HL-60/S4 treated with phorbol 12-myristate 13-acetate at 8.2 ng/mL for 4 days and 3 days (cell line): Measurements from ENCODE around the gene ALDOA.

Experiments used
- in situ Hi-C: fragments of 300-500 bp; cut with MboI; formaldehyde crosslinking; loops from 2 replicates; pipeline ENCODE4 v1.15.0; 2022; ENCODE audit warnings: low sequenced_read_pairs

The ALDOA gene

DNA sequence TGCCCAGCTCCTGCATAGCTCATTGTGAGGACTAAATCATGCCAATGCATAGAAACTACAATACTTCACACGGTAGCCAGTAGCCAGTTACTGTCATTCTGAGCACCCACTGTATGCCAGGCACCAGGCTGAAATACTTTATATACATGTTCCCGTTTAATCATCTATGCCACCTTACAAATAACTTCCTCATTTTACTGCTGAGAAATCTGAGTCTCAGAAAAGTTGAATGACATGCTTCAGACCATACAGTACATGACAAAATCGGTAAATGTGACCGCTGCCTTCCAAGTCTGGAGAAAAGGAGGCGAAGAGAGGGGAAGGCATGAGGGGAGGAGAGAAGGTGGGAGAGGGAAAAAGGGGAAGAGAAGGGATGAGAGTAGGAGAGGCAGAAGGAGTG is 25.3 kb upstream of the ALDOA start:
- in situ Hi-C loops = loop anchor here (25.0 kb wide), 1 partner anchor 353 kb away; the partner anchor contains the start of gene QPRT

DNA sequence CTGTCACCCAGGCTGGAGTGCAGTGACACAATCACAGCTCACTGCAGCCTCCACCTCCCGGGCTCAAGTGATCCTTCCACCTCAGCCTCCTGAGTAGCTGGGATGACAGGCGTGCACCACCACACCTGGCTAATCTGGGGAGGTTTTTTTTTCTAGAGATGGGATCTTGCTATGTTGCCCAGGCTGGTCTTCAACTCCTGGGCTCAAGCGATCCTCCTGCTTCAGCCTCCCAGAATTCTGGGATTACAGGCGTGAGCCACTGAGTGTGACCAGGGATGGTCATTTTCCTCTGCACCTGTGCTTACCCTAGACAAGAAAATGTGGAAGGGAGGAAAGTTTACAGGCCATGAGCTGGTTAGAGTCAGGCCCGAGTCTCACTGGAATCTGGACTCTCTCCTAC is 24.9 kb upstream of the ALDOA start:
- in situ Hi-C loops = loop anchor here (25.0 kb wide), 1 partner anchor 353 kb away; the partner anchor contains the start of gene QPRT

DNA sequence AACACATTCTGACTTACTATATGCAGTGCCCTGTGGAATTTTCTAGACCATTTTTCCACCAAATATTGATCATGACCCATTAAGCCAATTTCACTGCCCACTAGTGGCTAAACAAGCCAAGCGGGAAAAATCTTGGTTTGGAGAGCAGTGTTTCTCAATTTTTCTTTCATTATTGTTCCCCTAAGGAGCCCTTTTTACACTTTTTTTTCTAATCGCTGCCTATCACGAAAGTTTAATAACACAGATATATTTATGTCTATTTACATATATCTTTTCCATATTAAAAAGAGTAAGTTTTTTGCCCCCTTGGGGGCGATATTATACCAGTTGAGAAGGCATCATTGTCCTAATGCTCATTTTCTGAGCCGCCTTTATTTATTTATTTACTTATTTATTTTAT is 23.7 kb upstream of the ALDOA start:
- in situ Hi-C loops = loop anchor here (25.0 kb wide), 1 partner anchor 355 kb away; the partner anchor contains the start of gene QPRT

DNA sequence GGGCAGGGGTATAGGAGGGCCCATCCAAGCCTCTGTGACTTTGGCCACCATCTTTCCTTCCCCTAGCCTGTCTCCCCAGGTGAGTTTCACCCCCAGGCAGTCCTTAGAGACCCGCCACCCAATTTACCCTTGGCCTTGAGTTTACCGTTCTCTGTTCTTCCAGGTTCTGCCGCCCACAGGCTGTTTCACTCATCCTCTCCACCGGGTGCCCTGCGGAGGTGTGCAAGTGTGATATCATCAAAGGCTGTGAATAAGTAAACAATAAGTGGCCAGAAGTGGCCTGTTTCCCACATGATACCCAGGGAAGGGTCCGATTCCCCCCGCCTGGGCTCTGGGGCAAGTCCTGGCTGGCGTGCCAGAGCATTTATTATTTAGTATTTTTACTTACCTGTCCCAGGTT is 19.4 kb upstream of the ALDOA start:
- in situ Hi-C loops = loop anchor here (25.0 kb wide), 1 partner anchor 359 kb away; the partner anchor contains the start of gene QPRT

DNA sequence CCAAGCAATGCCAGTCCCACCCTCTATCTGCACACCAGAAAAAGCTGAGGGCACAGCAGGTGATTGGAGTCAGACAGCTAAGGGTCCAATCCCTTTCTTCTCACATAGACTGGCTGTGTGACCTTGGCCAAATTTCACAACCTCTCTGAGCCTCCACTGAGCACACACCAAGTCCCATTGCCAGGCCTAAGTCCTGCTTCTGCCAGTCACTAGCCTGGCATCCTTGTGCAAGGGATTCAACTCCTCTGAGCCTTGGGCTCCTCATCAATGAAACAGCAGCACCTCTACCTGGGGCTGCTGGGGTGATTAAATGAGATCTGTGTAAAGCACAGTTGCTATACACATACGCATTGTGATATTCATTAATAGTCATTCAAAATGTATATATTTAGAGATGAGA is 19.0 kb upstream of the ALDOA start:
- in situ Hi-C loops = loop anchor here (25.0 kb wide), 1 partner anchor 359 kb away; the partner anchor contains the start of gene QPRT

DNA sequence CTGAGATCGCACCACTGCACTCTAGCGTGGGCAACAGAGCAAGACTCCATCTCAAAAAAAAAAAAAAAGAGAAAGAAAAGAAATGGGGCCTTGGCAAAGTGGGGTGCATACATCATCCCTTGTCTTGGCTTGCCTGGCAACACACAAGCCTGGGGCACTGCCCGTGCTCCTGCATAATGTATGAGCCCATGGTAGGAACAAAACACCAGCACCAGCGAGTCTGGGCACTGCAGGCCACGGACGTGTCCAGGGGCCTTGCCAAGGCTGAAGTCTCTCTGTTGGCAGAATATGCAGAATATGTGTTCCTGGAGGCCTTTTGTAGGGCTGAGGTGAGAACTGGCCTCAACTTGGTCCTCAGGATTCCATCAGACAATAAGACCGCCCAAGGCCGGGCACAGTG is 15.7 kb upstream of the ALDOA start:
- in situ Hi-C loops = loop anchor here (25.0 kb wide), 1 partner anchor 363 kb away; the partner anchor contains the start of gene QPRT

DNA sequence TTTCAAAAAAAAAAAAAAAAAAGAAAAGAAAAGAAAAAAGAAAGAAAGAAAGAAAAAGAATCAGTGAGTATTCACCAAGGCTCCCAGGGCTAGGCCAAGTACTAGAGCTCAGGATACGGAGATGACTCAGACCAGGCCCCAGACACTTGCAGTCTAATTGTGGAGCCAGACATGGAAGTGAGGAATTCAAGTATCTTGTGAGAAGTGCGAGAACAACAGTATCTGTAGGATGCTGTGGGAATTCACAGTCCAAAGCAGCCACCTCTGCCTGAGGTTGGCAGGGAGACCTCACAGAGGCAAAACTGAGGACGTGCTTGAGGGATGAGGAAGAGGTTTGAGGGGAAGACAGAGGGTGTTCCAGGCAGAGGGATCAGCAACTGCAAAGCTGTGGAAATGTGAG is 14.0 kb upstream of the ALDOA start:
- in situ Hi-C loops = no loop called here

DNA sequence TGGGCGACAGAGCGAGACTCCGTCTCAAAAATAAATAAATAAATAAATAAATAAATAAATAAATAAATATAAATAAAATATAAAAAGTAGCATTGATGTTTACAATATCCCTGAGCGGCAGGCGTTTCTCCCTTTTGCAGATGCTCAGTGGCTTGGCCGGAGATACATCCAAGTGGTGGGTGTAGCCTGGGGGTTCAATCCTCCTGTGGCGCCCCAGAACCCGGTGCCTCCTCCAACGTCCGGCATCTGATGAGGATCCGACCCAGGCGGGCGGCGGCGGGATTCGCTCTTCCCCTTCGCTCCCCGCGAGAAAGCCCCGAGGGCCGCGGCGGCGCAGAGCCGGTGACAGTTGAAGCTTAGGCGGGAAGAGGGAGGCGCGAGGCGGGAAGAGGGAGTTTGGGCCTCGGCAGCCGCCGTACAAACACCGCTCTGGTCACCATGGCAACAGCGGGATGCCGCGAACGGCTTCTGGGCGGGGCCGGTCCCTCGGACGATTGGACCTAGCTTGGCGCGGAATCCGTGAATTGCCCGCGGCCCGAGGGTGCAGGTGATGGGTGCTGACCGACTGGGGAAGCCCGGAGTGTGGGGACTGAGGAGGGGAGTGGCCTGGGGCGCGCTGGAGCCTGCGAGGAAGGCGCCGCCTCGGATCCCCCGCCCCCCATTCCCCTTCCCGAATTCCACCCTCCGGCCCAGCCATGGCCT is 12.7 kb upstream of the ALDOA start:
- in situ Hi-C loops = no loop called here

DNA sequence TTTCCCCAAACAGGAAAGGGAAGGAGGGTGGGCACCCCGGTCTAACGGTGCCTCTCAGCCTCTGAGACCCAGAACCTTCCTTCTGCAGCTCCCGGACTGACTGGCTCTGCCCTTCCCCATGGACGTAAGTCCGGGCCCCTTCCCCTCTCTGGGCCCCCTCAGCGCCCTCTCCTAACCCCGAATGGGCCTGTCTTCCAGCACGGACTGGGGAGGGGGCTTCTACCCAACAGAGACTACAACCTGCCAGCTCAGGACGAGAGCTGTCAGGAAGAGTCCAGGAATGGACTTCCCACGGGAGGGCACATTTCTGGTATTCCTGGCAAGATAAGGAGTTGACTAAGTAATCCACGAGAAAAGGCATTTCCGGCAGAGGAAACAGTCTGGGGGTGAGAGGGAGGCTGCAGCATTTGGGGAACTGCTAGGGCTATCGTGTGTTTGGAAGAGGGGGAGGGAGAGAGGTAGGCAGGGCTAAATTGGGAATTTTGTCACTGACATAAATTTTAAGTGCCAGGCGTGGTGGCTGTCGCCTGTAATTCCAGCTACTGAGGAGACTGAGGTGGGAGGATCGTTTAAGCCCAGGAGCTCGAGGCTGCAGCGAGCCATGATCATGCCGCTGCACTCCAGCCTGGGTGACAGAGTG is 12.1 kb upstream of the ALDOA start:
- in situ Hi-C loops = no loop called here

DNA sequence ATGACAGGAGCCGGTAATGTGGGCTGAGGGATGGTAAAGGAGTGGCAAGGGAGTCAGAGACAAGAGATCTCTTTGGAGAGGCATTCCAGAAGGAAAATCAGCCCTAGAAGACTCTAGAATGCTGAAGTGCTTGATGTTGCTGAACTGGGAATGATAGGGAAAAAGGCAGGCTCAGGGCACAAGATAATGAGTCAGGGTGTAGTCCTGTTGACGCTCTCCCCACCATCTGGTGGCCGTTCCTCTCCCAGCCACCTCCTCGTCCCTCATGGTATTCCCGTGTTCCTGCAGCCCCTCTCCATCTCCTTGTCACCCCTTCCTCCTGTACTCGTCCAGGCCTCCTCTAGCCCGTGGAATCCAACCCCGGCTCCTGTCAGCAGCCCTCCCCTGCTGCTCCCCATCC is 11.1 kb upstream of the ALDOA start:
- in situ Hi-C loops = no loop called here

DNA sequence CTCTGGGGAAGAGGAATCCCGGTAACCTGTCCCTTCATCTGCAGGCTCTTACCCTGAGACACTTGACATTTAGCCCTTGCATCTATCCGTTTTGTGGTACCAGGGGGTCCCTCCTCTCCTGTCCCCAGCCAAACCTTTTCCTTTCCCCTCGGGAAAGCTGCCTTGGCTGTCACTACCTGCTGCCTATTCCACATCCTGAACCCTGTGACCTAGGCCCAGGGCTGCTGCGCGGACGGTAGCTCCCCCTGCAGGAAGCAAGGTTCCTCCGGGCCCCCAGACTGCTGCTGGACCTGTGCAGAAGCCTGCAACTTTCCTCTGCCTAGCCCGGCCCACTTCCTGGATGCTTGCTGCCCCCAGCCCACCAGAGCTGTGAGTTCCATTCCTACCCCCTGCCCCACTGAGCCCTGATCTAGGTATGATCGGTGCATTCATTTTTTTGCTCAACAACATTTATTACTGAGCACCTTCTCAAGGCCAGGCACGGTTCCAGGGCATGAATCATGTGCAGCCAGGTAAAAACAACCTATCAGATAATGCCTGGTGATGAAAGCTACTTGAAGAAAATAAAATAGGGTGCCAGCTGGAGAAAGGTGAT is 10.5 kb upstream of the ALDOA start:
- in situ Hi-C loops = no loop called here

DNA sequence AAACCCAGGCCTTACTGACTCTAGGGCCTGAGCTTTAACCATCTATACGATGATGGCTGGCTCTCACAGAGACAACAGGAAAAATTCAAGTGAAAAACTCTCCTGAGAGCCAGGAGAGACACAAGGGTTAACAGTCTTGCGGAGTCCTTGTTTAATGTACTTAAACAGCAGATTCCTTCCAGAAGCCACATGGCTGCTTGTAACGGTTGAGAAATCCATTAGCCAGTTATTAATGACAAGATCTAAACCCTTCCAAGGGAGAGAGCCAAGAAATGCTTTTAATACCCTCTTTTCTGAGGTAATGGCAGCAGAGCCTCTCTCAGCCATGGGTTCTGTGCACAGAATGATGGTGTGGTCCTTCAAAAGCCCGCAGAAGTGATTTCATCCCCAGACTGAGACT is 5.2 kb upstream of the ALDOA start:
- in situ Hi-C loops = no loop called here

DNA sequence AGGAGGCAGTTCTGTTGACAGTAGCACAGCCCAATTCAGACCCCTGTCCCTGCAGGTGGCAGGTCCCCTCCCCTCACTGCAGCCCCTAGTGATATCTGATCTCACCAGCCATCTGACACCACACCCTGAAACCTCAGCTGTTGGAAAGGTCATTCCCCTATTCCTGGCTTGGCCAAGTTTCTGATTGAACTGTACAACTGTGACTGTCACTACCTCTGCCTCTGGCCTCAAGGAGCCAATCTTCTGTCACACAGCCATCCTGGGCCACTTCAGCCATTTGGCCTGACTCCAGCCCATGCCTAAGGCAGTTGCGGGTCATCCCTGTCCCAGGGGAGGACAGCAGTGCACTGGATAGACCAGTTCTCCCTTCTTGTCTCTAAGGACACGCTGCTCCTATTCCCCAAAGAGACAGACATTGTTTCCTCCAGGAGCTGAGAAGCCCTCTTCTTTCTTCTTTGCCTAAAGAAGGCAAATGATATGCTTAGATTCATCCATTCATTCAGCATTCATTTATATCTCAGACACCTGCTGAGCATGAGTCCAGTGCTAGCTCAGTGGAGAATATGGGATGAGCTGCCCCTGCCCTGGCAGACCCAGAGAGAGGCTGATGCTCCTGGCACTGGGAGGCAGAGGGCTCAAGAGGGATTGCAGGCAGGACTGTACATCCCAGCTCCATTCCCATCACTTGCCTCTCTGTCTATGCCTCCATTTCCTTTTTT is 4.6 kb upstream of the ALDOA start:
- in situ Hi-C loops = no loop called here

DNA sequence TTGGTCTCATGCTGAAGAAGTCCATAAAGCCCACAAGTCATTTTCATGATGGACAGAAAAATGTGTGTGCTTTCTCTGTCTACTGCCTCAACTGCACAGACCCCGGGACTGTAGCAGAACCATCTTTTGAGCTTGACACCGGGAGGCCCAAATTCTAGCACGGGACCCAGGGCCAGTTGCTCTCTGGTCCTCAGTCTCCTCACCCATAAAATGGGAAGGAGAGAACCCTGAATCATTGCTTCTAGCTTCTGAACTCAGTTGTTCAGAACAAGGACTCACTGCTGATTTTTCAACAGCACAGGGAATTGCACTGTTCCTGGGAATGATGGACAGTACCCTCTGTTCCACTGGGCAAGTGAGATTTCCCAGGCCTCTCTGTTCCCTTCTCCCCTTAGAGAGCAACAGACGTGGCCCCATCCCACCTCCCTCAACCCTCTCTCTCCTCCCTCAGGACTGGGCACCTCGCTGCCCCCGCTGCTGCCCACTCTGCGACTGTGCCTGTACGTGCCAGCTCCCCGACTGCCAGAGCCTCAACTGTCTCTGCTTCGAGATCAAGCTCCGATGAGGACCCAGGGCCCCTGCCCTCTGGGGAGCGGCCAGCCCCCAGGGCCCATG is 2.2 kb upstream of the ALDOA start:
- in situ Hi-C loops = no loop called here

DNA sequence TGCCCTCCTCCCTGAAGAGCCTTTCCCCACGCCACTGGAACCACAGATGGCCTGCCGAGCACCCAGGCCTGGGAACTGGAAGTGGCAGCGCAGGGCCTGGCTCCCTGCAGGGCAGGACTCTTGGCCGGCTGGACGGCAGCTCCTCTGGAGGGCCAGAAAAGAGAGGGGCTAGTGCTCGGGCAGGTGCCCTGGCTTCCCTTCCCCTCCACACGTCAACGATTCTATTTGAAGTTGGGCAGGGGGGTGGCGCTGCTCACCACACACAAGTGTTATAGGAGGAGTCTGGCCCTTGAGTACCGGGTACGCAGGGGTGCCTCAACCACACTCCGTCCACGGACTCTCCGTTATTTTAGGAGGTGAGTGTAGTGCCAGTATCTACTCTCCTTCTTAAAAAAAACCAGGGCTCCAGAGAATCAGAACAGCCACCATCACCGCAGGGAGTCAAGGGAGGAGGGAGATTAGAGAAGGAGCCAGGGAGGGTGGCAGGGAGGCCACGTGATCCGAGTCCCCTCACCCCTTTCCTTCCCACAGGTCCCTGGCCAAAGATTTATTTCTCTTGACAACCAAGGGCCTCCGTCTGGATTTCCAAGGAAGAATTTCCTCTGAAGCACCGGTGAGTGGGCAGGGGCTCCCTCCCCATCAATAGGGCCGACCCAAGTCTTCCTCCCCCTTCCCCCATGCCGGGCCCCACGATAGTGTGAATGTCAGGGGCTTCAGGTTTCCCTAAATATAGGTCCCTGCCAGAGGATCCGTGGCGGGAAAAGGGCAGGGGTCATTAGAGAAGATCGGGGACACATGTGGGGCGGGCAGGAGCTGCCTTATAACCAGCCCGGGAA is 1.4 kb upstream of the ALDOA start:
- in situ Hi-C loops = no loop called here

DNA sequence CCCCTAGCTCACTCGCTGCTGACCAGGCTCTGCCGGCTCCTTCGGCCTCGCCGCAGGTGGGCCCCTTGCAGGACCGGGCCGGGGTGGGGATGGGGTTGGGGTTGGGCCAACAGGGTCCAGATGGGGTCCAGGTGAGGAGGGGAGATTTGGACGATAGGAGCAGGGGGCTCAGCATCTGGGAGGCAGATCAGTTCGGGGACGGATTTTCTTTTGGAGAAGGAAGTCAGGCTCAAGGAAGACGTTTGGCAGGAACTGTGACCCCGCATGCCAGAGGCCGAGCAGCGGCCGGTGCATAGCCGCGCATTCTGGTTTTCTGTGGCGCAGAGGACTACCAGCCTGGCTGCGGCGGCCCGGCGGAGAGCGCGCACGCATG is 845 bp upstream of the ALDOA start:
- in situ Hi-C loops = no loop called here

DNA sequence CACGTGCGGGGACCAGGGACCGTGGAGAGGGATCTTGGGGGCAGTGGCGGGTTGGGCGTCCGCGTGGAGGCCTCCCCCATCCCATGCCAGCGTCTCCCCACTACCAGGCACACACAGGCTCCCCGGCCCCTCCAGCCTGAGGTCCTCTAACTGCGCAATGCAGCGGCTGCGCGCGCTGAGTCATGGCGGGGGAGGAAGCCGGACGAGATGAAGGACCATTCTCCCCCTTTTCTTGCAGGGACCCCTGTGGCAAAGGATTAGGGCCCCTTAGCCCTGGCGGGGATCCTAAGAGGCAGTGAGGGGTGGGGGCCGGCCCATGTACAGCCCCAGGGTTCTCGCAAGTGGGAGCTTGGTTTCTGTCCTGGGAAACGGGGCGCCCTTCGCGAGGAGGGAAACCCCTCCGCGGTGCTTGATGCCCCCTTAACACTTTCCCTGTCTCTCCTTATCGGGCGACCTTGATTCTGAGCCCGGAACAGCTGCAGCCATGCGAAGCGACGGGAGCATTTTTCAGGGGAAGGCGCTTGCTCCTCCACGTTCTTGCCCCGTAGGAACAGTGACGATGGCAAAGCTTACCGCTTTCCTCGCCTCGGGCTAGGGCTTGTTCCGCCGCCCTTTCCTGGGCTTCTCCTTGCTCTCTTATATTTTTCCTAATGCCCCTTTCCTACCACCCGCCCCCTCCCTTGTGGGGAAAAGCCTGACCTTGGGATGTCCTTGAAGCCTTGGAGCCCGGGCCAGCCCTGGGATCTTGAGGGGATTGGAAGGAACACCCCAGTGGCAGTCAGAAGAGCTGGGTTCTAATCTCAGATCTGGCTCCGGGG is 592 bp downstream of the ALDOA start:
- in situ Hi-C loops = no loop called here

DNA sequence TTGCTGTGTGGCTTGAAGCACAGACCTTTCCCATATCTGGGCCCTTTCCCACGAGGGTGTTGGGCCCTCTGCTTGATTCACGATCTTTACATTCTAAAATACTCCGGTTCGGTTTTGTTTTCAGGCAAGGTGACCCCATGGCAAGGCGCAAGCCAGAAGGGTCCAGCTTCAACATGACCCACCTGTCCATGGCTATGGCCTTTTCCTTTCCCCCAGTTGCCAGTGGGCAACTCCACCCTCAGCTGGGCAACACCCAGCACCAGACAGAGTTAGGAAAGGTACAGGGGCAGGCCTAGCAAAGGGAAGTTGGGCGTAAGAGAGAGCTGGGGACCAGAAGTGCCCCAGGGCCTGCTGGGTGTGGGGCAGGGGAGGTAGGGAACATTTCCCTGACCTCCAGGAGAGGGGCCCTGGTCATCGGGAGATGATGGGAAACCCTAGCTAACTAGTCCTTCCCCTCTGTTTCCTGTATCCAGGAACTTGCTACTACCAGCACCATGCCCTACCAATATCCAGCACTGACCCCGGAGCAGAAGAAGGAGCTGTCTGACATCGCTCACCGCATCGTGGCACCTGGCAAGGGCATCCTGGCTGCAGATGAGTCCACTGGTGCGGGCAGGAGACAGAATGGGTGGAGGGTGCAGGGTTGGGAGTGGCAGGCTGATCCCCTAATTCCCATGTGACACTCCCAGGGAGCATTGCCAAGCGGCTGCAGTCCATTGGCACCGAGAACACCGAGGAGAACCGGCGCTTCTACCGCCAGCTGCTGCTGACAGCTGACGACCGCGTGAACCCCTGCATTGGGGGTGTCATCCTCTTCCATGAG is 1.4 kb downstream of the ALDOA start:
- in situ Hi-C loops = no loop called here

DNA sequence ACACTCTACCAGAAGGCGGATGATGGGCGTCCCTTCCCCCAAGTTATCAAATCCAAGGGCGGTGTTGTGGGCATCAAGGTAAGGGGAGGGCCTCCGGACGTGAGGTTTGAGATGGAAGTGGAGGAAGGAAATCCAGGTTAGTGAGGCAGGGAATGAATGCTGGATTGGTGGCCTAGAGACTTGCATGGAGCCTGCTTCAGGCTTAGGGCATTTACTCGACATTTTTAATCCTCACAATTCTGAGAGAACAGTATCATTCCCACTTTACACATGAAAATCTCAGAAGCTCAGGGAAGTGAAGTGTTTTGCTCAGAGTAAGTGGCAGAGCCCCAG is 2.0 kb downstream of the ALDOA start:
- in situ Hi-C loops = no loop called here
